Heart right ventricle (tissue), 16 donors: ENCODE data around the gene NUDT22. TPM values are rescaled to one million over a fixed set of nuclear protein-coding genes. Genes with fewer than 3 reads are reported as not detected.

ENCODE experiments used
- ATAC-seq, 8 donors: fragments of 200-7000 bp; cut with Tn5 transposase; one replicate each; pipeline ENCODE4 v1.9.1; 2020; ENCODE audit warnings: mild to moderate bottlenecking in 8 of 8, moderate library complexity in 8 of 8, moderate number of reproducible peaks in 1 of 8
- DNase-seq, 2 donors: peaks; one replicate each; pipeline ENCODE4 v3.0.0-alpha.2; 2020
- H3K27ac ChIP-seq, 10 donors: fragments of 200-600 bp; sonication (generic) in 2 of 10; one replicate each; pipeline versions ENCODE4 v1.5.0 to v1.8.0; 2020 to 2022; ENCODE audit warnings: mild to moderate bottlenecking in 3 of 10
- H3K27me3 ChIP-seq, 7 donors: fragments of 200-600 bp; one replicate each; pipeline ENCODE4 v1.8.0; 2021 to 2022; ENCODE audit warnings: mild to moderate bottlenecking in 2 of 7
- H3K36me3 ChIP-seq, 9 donors: fragments of 200-600 bp; sonication (generic) in 1 of 9; one replicate each; pipeline versions ENCODE4 v1.5.0 to v1.8.0; 2020 to 2022; ENCODE audit warnings: mild to moderate bottlenecking in 2 of 9
- H3K4me1 ChIP-seq, 9 donors: fragments of 200-600 bp; sonication (generic) in 1 of 9; one replicate each; pipeline versions ENCODE4 v1.5.0 to v1.8.0; 2020 to 2022; ENCODE audit warnings: mild to moderate bottlenecking in 4 of 9
- H3K4me3 ChIP-seq, 10 donors: fragments of 200-600 bp; sonication (generic) in 2 of 10; one replicate each; pipeline versions ENCODE4 v1.5.0 to v1.8.0; 2020 to 2022; ENCODE audit warnings: mild to moderate bottlenecking in 7 of 10, moderate library complexity in 2 of 10
- H3K9me3 ChIP-seq, 11 donors: fragments of 200-600 bp in 10 of 11; sonication (generic) in 2 of 11; one replicate each; pipeline versions ENCODE4 v1.5.0 to v1.8.0; 2013 to 2022; ENCODE audit warnings: mild to moderate bottlenecking in 2 of 11, control low read depth in 1 of 11, moderate library complexity in 1 of 11
- WGBS, 2 donors: extraction: QIAGEN DNeasy Blood & Tissue Kit; methylation state at CpG; one replicate each; pipeline ENCODE4 v1.1.7; 2013; ENCODE audit warnings: inconsistent platforms in 1 of 2; 5-methylcytosine and 5-hydroxymethylcytosine counted together
- intact Hi-C, 10 donors: fragments of 100-400 bp; cut with DNase I; formaldehyde crosslinking; loops; one replicate each; pipeline versions ENCODE4 v1.11.1 to v1.14.2; 2022
- polyA plus RNA-seq, 2 donors: library from polyadenylated mRNA; stranded (reverse); fragments of 200-250 nt; gene quantifications; one replicate each; pipeline ENCODE4 v1.2.3, GENCODE V29; 2013
- total RNA-seq, 10 donors: library from RNA; stranded (reverse); fragmentation: NEBNext Ultra II Directional in 3 of 10; extraction: Animal tissue kit (Norgen Biotek cat#: 25700) in 3 of 10; gene quantifications; one replicate each; pipeline versions ENCODE4 v1.2.1 to v1.2.4, GENCODE V29; 2021 to 2023
- TF ChIP-seq, protein P1 (sequence below), 9 donors: fragments of 200-600 bp; sonication (generic) in 2 of 9; IDR thresholded peaks; one replicate each; pipeline versions ENCODE4 v1.5.0 to v1.8.0; 2021 to 2022; ENCODE audit warnings: antibody characterized with exemption in 9 of 9, mild to moderate bottlenecking in 5 of 9, moderate library complexity in 1 of 9
- donor health status: Arrhythmogenic right ventricular cardiomyopathy.
- donor health status: ischemic (EF 13 %, LVEDD 7.1; RV severe dilation, severe dysfunction).
- donor health status: healthy with polysubstance abuse.
- donor health status: DM: no; HTN: yes; CAD: no.
- donor health status: DM: no; HTN: no; CAD: no.
- donor health status: ischemic (EF 25% LVEDD 6.9; RV normal size, moderate dysfunction).
- donor health status: ischemic (EF 25% LVEDD 5.7; RV mildly dilated, moderate dysfunction).
- donor health status: healthy.
- donor health status: DM: yes; HTN: yes; CAD: no.
- donor health status: Ischemic cardiomyopathy.
- donor health status: ischemic (EF 35%, LVEDD 5.7; RV mildly dilated, moderate dysfunction).
- donor health status: nonischemic (EF 11% LVEDD 7.7; RV severe dilation, severe dysfunction).
- donor health status: DM: yes; HTN: yes; CAD: no.
- donor health status: PGD.
- donor health status: ischemic (EF 29% LVEDD 5.4; RV normal size, mild dysfunction).
- donor health status: nonischemic (EF 23%, LVEDD 6.1; RV moderate dilation, normal function).

Gene NUDT22
- total and polyA plus RNA-seq, 12 donors, result 57.3 to 95.2 (median 72.6) TPM

- Histone ChIP-seq H3K27ac (no peak overlapping the region), H3K4me3 (no peak overlapping the region), H3K4me1 (peaks cover 0 to under 1% (median 0%) of the 10 kb centered on the region in 9 donors), H3K36me3 (peaks cover 8 to 100% (median 82%) of the 10 kb centered on the region in 9 donors), H3K9me3 (no peaks in the 10 kb centered on the region), H3K27me3 (no peaks in the 10 kb centered on the region)
- TF ChIP-seq, protein P1, sequence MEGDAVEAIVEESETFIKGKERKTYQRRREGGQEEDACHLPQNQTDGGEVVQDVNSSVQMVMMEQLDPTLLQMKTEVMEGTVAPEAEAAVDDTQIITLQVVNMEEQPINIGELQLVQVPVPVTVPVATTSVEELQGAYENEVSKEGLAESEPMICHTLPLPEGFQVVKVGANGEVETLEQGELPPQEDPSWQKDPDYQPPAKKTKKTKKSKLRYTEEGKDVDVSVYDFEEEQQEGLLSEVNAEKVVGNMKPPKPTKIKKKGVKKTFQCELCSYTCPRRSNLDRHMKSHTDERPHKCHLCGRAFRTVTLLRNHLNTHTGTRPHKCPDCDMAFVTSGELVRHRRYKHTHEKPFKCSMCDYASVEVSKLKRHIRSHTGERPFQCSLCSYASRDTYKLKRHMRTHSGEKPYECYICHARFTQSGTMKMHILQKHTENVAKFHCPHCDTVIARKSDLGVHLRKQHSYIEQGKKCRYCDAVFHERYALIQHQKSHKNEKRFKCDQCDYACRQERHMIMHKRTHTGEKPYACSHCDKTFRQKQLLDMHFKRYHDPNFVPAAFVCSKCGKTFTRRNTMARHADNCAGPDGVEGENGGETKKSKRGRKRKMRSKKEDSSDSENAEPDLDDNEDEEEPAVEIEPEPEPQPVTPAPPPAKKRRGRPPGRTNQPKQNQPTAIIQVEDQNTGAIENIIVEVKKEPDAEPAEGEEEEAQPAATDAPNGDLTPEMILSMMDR (IDR thresholded peaks at IDR 0.05), result no peak
- no peak for DNase-seq
- intact Hi-C loops, result no loop called here
- 79 to 82% methylated on average over 9 of the region's 9 CpGs for WGBS, 2 donors
- no peak for ATAC-seq
Measured at GRCh38 chr11:64196626-64197025, 29.4 kb upstream of the NUDT22 start.

- Histone ChIP-seq H3K4me1 (peaks cover 0 to 5% (median 0%) of the 10 kb centered on the region in 9 donors), H3K9me3 (no peaks in the 10 kb centered on the region), H3K27me3 (no peaks in the 10 kb centered on the region), H3K36me3 (peaks cover 8 to 100% (median 86%) of the 10 kb centered on the region in 9 donors), H3K4me3 (no peak overlapping the region), H3K27ac (no peak overlapping the region)
- DNase-seq (no peak), ATAC-seq (no peak)
- TF ChIP-seq, protein P1 (IDR thresholded peaks at IDR 0.05), result no peak
- 94 to 98% methylated on average over 2 of the region's 2 CpGs for WGBS, 2 donors
- intact Hi-C loops, result no loop called here
Measured at GRCh38 chr11:64198511-64198910, 27.6 kb upstream of the NUDT22 start.

- TF ChIP-seq, protein P1 (IDR thresholded peaks at IDR 0.05), result no peak
- ATAC-seq (no peak), DNase-seq (no peak)
- no peak overlapping the region for H3K27ac ChIP-seq
- H3K4me1 ChIP-seq, result peaks cover 2 to 26% (median 20%) of the 10 kb centered on the region in 9 donors
- intact Hi-C loops, result loop anchor here in 3 of 10 donors (5.0 kb wide), 1 partner anchor 101 kb away; the partner anchor contains the start of gene CATSPERZ (in 3 of the 3)
- H3K36me3 ChIP-seq, result peaks cover 5 to 100% (median 72%) of the 10 kb centered on the region in 9 donors
- no peaks in the 10 kb centered on the region for H3K27me3 ChIP-seq
- H3K4me3 ChIP-seq, result no peak overlapping the region
- H3K9me3 ChIP-seq, result no peaks in the 10 kb centered on the region
- 60 to 80% methylated on average over 3 of the region's 3 CpGs for WGBS, 2 donors
Measured at GRCh38 chr11:64201543-64201942, 24.5 kb upstream of the NUDT22 start.

GRCh38 chr11:64202992-64203391 lies 23.1 kb upstream of the NUDT22 start:
- Histone ChIP-seq H3K36me3 (peaks cover 5 to 85% (median 58%) of the 10 kb centered on the region in 9 donors), H3K27me3 (no peaks in the 10 kb centered on the region), H3K9me3 (no peaks in the 10 kb centered on the region), H3K27ac (no peak overlapping the region), H3K4me1 (peaks cover 7 to 40% (median 30%) of the 10 kb centered on the region in 9 donors), H3K4me3 (no peak overlapping the region)
- ATAC-seq, result no peak
- intact Hi-C loops, result loop anchor here in 3 of 10 donors (5.0 kb wide), 1 partner anchor 99 kb away; the partner anchor contains the start of gene CATSPERZ (in 3 of the 3)
- WGBS, 2 donors, result 96% methylated on average over 9 of the region's 9 CpGs
- TF ChIP-seq, protein P1 (IDR thresholded peaks at IDR 0.05), result no peak
- no peak for DNase-seq
